BLaER1 treated with 17β-estradiol and CSF1 and Interleukin-3, amounts not matched to agents 10 nM and 100 nM (cell line): Measurements from ENCODE around the gene GIPC1.

Experiments
- H3K27ac ChIP-seq, 11 experiments: shearing (Covaris generic); formaldehyde crosslinking; 2 replicates each; pipeline ENCODE4 v1.8.1; 2022
- H3K27me3 ChIP-seq, 11 experiments: shearing (Covaris generic); formaldehyde crosslinking; 2 replicates each; pipeline ENCODE4 v1.8.1; 2022
- H3K36me3 ChIP-seq, 11 experiments: shearing (Covaris generic); formaldehyde crosslinking; 2 replicates each; pipeline ENCODE4 v1.8.1; 2022
- H3K4me1 ChIP-seq, 10 experiments: shearing (Covaris generic); formaldehyde crosslinking; 2 replicates each; pipeline ENCODE4 v1.8.1; 2022
- H3K4me2 ChIP-seq, 11 experiments: shearing (Covaris generic); formaldehyde crosslinking; 2 replicates each; pipeline ENCODE4 v1.8.1; 2022
- H3K4me3 ChIP-seq, 10 experiments: shearing (Covaris generic); formaldehyde crosslinking; 2 replicates each; pipeline ENCODE4 v1.8.1; 2022
- H3K9ac ChIP-seq, 11 experiments: shearing (Covaris generic); formaldehyde crosslinking; 2 replicates each; pipeline ENCODE4 v1.8.1; 2022
- H3K9me3 ChIP-seq, 11 experiments: shearing (Covaris generic); formaldehyde crosslinking; replicated peaks in 1 of 11; 2 replicates each; pipeline ENCODE4 v1.8.1; 2022
- H4K20me1 ChIP-seq, 11 experiments: shearing (Covaris generic); formaldehyde crosslinking; 2 replicates each; pipeline ENCODE4 v1.8.1; 2022
- Cebpa-rat ChIP-seq, 11 experiments: shearing (Covaris generic); IDR thresholded peaks; 2 replicates each; pipeline ENCODE4 v1.8.1; 2022

The GIPC1 gene

DNA sequence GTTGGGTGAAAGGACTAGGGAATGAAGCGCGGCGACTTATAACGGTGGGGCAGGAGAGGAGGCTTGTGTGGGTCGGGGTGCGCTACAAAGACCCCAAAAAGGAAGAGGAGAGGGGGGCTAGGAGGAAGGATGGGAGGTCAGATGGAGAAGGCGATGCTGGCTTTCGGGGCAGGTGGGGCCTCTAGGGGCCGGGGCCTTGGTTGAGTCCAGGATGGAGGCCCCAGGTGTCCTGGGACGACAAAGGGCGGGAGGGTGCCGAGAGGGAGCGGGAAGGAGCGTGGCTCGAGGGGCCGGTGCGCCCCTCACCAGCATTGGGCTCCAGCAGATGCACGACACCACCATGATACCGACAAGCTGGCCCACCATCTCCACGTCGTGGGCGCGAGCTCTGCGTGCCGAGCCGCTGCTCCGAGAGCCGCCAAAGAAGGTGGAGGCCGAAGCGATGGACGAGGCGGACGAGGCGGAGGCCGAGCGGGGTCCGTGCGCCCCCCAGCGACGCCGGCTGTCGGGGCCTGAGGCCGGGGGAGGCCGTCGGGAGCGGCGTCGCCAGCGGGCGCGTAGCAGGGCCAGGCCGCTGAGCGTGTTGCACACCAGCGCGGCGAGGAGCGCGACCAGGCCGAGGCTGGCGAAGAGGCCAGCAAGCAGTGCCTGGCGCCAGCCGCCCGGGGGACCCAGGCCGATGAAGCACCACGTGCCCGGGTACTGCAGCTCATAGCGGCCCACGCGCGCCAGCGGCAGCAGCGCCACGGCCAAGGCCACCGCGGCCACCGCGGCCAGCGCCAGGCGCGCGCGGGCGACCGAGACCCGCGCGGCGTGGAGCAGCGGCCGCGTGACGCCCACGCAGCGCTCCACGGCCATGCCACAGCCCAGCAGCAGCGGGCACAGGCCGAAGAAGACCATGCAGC is 22.6 kb downstream of the GIPC1 start:
- Histone ChIP-seq H4K20me1 (peaks cover 0 to 78% (median 4%) of the 10 kb centered on the region in 11 experiments; a peak in 8 of 22 replicates), H3K27me3 (peaks cover 16 to 29% (median 26%) of the 10 kb centered on the region in 11 experiments), H3K36me3 (peaks cover 27 to 44% (median 38%) of the 10 kb centered on the region in 11 experiments), H3K4me1 (peaks cover 56 to 67% (median 63%) of the 10 kb centered on the region in 10 experiments), H3K27ac (no peak overlapping the region), H3K9ac (peak overlapping the region in 4 of 11 experiments; percentile 61 to 64 (median 62); a peak in 4 of 22 replicates), H3K9me3 (no peaks in the 10 kb centered on the region), H3K4me3 (no peak overlapping the region), H3K4me2 (peak overlapping the region; percentile 78 to 96 (median 92); a peak in 20 of 22 replicates)
- TF ChIP-seq Cebpa-rat (IDR thresholded peaks at IDR 0.05), result no peak

DNA sequence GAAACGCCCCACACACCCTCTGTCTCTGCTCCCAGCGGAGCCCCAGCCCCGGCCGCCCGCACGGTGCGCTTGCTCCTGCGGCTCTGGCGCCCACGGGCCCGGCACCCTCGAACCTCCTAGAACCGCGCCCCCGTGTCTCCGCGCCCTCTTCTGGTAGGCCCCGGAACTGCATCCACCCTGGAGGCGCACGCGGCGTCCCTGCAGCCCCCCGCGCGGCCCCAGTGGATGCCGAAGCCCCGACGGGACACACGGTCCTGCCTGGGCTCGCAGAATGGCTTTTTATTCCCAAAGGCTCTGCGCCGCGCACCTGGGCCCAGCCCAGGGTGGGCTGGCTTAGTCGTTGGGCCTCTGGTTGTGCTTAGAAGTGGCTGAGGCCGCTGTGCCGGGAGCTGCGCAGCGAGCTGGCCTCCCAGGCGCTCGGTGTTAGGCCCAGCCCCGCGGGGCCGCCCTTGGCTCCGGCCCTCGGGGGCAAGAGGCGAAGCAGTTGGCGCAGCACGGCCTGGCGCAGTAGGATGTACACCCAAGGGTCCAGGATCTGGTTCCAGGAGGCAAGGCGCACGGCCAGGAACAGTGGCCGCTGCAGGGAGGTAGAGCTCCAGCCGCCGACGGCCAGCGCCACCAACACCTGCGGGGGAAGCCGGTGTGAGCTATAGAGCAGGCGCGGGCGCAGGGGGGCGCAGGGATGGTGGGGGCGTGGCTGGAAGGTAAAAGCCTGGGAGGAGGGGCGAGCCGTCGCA is 23.6 kb downstream of the GIPC1 start:
- H3K27ac ChIP-seq, result peak overlapping the region in 4 of 11 experiments; percentile 11 to 32 (median 20); a peak in 3 of 22 replicates
- H3K36me3 ChIP-seq, result peaks cover 32 to 45% (median 42%) of the 10 kb centered on the region in 11 experiments
- peaks cover 0 to 79% (median 8%) of the 10 kb centered on the region in 11 experiments; a peak in 9 of 22 replicates for H4K20me1 ChIP-seq
- H3K4me2 ChIP-seq, result peak overlapping the region; percentile 68 to 96 (median 88)
- peak overlapping the region in 6 of 10 experiments; percentile 12 to 42 (median 16); a peak in 8 of 20 replicates for H3K4me3 ChIP-seq
- TF ChIP-seq Cebpa-rat (IDR thresholded peaks at IDR 0.05), result no peak
- peaks cover 16 to 29% (median 26%) of the 10 kb centered on the region in 11 experiments for H3K27me3 ChIP-seq
- H3K9ac ChIP-seq, result peak overlapping the region in 8 of 11 experiments; percentile 6 to 64 (median 58); a peak in 16 of 22 replicates
- H3K4me1 ChIP-seq, result peaks cover 52 to 61% (median 55%) of the 10 kb centered on the region in 10 experiments
- H3K9me3 ChIP-seq, result no peaks in the 10 kb centered on the region

DNA sequence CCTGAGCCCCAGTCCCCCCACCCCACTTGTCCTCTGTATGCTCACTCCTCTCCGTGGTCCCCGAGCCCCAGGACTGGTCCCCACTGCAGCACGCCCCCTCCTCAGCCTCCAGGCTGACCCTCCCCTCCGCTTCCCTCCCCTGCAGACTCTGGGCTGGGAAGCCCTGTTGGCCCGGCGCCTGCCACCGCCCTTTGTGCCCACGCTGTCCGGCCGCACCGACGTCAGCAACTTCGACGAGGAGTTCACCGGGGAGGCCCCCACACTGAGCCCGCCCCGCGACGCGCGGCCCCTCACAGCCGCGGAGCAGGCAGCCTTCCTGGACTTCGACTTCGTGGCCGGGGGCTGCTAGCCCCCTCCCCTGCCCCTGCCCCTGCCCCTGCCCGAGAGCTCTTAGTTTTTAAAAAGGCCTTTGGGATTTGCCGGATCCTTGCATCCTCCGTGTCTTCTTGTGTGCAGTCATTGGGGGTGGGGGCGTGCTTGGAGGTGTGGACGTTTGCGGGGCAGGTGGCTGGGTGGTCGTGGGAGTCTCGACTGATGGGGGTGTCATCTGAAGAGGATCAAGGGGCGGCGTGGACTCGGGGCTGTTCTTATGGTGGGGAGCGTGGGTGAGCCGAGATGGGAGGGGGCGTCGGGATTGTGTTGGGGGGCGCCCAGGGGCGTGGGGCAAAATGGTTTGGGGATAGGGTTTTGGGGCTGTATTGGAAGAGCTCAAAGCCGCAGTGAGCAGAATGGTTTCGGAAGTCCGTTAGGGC is 24.3 kb downstream of the GIPC1 start:
- peaks cover 39 to 52% (median 49%) of the 10 kb centered on the region in 11 experiments for H3K36me3 ChIP-seq

DNA sequence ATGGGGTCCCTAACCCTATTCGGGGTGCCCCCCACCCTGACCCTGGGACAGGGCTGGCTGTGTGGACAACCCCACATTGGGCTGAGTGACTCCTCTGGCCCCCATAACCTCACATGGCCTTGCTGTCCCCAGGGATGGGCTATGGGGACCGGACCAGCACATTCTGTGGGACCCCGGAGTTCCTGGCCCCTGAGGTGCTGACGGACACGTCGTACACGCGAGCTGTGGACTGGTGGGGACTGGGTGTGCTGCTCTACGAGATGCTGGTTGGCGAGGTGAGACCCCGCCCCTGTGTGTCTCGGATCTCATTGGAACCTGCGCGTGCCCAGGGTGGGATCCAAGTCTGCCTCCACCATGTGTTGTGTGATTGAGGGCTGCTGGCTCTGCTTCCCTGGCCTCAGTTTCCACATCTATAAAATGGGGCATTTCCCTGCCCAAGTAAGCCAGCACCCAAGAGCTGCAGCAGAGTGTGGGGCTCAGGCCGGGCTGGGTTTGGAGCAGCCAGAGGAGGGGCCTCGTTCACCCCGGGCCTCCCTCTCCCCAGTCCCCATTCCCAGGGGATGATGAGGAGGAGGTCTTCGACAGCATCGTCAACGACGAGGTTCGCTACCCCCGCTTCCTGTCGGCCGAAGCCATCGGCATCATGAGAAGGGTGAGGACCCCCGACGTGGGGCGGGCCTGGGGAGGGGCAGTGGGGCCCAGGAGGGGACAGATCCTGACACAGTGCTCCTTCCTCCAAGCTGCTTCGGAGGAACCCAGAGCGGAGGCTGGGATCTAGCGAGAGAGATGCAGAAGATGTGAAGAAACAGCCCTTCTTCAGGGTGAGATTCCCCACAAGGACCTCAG is 25.7 kb downstream of the GIPC1 start:
- no peak overlapping the region for H3K4me2 ChIP-seq
- no peak for TF ChIP-seq Cebpa-rat (IDR thresholded peaks at IDR 0.05)
- H3K27ac ChIP-seq, result no peak overlapping the region
- H3K27me3 ChIP-seq, result peaks cover 16 to 29% (median 26%) of the 10 kb centered on the region in 11 experiments
- no peaks in the 10 kb centered on the region for H3K9me3 ChIP-seq
- H3K4me1 ChIP-seq, result peaks cover 31 to 40% (median 34%) of the 10 kb centered on the region in 10 experiments
- peaks cover 0 to 75% (median 8%) of the 10 kb centered on the region in 11 experiments; a peak in 9 of 22 replicates for H4K20me1 ChIP-seq
- peaks cover 53 to 66% (median 62%) of the 10 kb centered on the region in 11 experiments for H3K36me3 ChIP-seq
- no peak overlapping the region for H3K4me3 ChIP-seq
- H3K9ac ChIP-seq, result no peak overlapping the region

More for the DNA sequence above, 24.3 kb downstream of the GIPC1 start:
- Histone ChIP-seq H3K4me1 (peaks cover 44 to 54% (median 47%) of the 10 kb centered on the region in 10 experiments), H4K20me1 (peaks cover 0 to 74% (median 8%) of the 10 kb centered on the region in 11 experiments; a peak in 9 of 22 replicates), H3K27ac (no peak overlapping the region), H3K9me3 (no peaks in the 10 kb centered on the region), H3K9ac (peak overlapping the region in 8 of 11 experiments; percentile 6 to 64 (median 58); a peak in 5 of 22 replicates), H3K4me3 (peak overlapping the region in 2 of 10 experiments; percentile 12 to 13; a peak in 3 of 20 replicates), H3K27me3 (peaks cover 16 to 29% (median 26%) of the 10 kb centered on the region in 11 experiments), H3K4me2 (peak overlapping the region; percentile 68 to 96 (median 88))
- TF ChIP-seq Cebpa-rat (IDR thresholded peaks at IDR 0.05), result no peak

DNA sequence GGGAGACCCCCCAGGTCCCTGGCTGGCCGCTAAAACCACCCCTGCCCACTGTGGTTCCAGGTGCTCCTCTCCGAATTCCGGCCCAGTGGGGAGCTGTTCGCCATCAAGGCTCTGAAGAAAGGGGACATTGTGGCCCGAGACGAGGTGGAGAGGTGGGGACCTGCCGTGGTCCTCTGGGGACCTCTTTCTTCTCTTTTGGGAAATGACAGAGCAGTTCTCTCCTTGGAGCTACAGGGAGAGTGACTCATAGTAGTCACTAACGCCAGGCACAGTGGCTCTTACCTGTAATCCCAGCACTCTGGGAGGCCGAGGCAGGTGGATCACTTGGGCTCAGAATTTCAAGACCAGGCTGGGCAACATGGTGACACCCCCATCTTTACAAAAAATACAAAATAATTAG is 28.1 kb downstream of the GIPC1 start:
- peaks cover 6 to 7% (median 6%) of the 10 kb centered on the region in 11 experiments for H3K27me3 ChIP-seq
- H3K4me2 ChIP-seq, result no peak overlapping the region
- H3K4me3 ChIP-seq, result no peak overlapping the region
- peaks cover 11 to 16% (median 12%) of the 10 kb centered on the region in 10 experiments for H3K4me1 ChIP-seq
- H3K36me3 ChIP-seq, result peaks cover 77 to 90% (median 87%) of the 10 kb centered on the region in 11 experiments
- no peak overlapping the region for H3K9ac ChIP-seq
- no peaks in the 10 kb centered on the region for H3K9me3 ChIP-seq
- no peak for TF ChIP-seq Cebpa-rat (IDR thresholded peaks at IDR 0.05)
- peaks cover 0 to 79% (median 8%) of the 10 kb centered on the region in 11 experiments; a peak in 10 of 22 replicates for H4K20me1 ChIP-seq
- H3K27ac ChIP-seq, result no peak overlapping the region

DNA sequence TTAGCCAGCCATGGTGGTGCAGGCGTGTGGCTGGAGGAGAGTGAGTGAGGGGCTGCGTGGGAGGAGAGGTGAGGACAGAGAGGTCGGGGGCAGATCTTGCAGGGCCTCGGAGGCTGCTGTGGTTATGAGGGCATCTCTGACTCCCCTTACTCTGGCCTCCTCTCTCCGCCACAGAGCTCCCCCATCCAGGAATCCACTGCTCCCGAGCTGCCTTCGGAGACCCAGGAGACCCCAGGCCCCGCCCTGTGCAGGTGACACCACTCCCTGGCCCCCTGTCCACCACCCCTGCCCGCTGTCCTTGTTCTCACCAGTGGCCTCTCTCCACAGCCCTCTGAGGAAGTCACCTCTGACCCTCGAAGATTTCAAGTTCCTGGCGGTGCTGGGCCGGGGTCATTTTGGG is 28.5 kb downstream of the GIPC1 start:
- peaks cover 81 to 95% (median 91%) of the 10 kb centered on the region in 11 experiments for H3K36me3 ChIP-seq
- peaks cover 0 to 74% (median 8%) of the 10 kb centered on the region in 11 experiments; a peak in 9 of 22 replicates for H4K20me1 ChIP-seq

DNA sequence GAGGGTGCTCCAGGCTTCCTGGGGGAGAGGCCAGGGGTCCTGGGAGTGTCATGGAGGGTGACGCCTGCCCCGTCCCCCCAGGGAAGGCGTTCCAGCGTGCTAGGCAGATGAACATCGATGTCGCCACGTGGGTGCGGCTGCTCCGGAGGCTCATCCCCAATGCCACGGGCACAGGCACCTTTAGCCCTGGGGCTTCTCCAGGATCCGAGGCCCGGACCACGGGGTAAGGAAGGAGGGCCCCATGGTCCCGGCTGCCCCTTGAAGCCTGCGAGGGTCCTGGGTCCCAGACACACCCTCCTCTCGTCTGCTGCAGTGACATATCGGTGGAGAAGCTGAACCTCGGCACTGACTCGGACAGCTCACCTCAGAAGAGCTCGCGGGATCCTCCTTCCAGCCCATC is 32.2 kb downstream of the GIPC1 start:
- peaks cover 94 to 100% (median 99%) of the 10 kb centered on the region in 11 experiments for H3K36me3 ChIP-seq
- no peak for TF ChIP-seq Cebpa-rat (IDR thresholded peaks at IDR 0.05)

More for the DNA sequence above, 28.5 kb downstream of the GIPC1 start:
- Histone ChIP-seq H3K27ac (no peak overlapping the region), H3K9ac (no peak overlapping the region), H3K9me3 (no peaks in the 10 kb centered on the region), H3K4me1 (peaks cover 7 to 16% (median 11%) of the 10 kb centered on the region in 10 experiments), H3K27me3 (peaks cover 1 to 3% (median 2%) of the 10 kb centered on the region in 11 experiments; a peak in 21 of 22 replicates), H3K4me2 (no peak overlapping the region), H3K4me3 (no peak overlapping the region)
- no peak for TF ChIP-seq Cebpa-rat (IDR thresholded peaks at IDR 0.05)

More for the DNA sequence above, 32.2 kb downstream of the GIPC1 start:
- H4K20me1 ChIP-seq, result peaks cover 0 to 46% (median 4%) of the 10 kb centered on the region in 11 experiments; a peak in 8 of 22 replicates
- no peaks in the 10 kb centered on the region for H3K9me3 ChIP-seq
- no peak overlapping the region for H3K9ac ChIP-seq
- H3K27me3 ChIP-seq, result no peaks in the 10 kb centered on the region
- H3K4me2 ChIP-seq, result no peak overlapping the region
- no peak overlapping the region for H3K27ac ChIP-seq
- peaks cover 0 to 27% (median 12%) of the 10 kb centered on the region in 10 experiments; a peak in 12 of 20 replicates for H3K4me1 ChIP-seq
- no peak overlapping the region for H3K4me3 ChIP-seq
